ENCODE results near the gene C22orf31.

C22orf31 gene

DNA sequence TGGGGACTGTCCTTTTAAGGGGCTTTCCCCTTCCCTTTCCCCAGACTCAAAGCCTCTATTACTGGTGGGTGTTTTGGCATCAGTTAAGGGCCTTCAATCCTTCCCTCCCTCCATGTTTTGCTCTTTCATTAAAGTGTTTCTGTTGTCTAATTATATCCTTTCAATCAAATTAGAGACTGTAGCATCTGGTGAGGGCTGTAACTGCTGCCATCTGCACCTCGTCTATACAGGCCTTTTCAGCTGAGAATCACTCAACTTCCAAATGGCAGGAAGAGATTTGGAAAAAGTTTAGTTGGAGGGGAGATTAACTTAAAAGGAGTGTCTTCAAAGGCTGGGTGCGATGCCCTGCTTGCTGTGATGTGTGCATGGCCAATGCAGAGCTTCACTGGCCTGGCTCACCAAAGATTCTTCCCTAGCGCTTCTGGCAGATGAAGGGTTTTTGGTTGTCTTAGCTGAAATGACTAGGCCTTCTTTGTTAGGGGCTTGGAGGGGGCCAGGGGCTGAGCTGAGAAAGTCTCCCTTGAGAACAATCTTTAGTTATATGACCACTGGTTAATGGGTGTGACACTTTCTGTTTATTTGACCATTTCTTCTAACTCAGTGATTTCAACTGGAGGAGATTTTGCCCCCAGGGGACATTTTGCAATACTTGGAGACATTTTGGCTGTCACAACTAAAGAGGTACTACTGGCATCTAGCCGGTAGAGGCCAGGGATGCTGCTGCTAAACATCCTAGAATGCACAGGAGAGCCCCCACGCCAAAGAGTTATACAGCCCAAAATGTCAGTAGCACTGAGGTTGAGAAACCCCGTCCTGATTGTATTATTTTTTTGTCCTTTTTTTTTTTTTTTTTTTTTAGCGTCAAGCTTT lies 18.7 kb upstream of the C22orf31 start:
- no peak for DNase-seq

DNA sequence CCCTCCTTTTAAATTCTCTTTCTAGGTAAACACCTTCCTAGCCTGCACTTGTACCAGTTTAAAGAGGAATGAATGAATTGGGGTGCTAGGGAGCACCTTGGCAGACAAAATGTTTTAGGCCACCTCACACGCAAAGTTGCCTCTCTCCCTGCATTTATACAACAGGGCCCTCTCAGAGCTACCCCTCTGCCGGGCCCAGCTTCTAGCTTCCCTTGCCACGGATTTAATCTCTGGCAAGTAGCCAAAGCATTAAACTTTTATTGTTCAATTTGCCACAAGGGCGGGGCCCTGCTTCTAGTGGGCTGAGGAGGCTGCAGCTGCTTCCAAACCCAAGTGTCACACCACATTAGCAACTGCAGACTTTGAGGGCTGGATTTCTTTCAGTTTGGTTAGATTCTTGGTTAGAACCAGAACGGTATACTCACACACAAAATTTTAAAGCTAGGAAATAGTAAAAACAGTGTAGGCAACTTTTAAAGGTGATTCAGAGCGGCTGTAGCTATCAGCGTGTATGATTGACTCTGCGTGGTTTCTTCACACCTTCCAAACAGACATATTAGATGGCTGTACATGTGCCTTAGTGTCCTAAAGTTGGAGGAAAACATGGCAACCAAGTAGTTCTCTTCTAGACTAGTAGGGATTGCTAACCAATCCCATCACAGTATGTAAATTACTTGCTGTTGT lies 17.7 kb upstream of the C22orf31 start:
- no peak for DNase-seq

DNA sequence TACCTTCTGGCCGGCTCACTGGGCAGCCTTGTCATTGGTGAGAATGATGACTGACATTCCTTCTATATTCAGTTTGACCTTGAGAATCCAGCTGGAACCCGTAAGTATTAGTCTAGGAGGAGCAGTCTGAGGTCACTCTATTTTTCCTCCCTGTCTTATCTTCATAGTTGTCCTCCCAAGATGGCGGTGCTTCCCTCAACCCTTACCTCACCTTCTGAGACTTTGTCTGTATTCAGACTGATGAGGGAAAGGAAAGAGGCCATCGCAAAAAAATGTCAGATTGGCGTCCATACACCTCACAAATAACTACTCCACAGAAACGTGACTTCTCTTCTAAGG lies 17.2 kb upstream of the C22orf31 start:
- DNase-seq = no peak

DNA sequence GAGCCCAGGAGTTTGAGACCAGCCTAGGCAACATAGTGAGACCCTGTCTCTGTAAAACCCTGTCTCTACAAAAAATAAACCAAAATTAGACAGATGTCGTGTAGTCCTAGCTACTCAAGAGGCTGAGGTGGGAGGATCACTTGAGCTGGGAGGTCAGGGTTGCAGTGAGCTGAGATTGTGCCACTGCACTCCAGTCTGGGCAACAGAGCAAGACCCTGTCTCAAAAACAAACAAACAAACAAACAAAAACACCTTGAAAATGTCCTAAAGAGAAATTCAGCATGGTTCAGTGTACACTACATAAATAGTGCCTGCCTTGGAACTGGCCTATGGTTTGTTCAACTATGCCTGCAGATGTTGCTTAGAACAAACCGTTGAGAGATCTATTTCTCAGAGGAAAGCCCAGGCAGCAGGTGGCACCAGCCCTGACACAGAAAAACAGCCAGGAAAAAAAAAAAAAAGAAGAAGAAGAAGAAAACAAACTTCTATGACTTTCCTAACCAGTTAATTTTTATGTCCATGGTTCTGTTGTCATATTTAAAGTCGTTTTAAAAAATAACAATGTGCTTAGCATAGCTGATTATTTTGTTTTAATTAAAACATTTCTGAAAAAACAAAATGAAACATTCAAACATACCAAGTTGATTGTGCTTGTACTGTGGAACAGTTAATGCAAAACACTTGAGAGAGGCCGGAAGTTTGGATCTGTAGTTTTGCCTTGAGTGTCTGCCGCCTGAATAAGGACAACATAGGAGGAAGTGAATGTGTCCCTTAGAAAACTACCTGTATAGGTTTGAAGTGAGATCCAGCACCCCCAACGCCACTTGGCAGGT lies 16.6 kb upstream of the C22orf31 start:
- DNase-seq = no peak

DNA sequence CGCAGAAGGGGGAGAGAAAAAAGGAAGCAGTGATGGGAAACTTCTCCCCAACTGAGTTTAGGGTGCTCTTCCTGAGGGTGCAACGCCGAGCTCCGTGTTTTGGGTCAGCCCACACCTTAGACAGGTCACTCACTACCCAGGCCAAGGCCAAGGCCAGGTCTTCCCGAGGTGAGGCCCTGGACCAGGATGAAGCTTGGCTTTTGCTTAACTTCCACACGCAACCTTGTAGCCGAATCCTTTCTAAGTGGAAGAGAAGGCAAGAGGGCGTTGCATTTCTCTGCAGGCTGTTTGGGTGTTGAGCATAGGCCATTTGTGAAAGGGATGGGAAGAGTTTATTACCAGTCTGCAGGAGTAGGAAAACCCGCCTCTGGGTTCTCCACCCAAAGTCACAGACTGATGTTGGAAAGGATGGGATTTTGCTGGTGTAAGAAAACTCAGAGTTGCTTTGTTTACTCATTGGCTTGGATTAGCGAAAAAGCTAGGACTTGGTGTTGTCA lies 12.7 kb upstream of the C22orf31 start:
- no peak for DNase-seq

DNA sequence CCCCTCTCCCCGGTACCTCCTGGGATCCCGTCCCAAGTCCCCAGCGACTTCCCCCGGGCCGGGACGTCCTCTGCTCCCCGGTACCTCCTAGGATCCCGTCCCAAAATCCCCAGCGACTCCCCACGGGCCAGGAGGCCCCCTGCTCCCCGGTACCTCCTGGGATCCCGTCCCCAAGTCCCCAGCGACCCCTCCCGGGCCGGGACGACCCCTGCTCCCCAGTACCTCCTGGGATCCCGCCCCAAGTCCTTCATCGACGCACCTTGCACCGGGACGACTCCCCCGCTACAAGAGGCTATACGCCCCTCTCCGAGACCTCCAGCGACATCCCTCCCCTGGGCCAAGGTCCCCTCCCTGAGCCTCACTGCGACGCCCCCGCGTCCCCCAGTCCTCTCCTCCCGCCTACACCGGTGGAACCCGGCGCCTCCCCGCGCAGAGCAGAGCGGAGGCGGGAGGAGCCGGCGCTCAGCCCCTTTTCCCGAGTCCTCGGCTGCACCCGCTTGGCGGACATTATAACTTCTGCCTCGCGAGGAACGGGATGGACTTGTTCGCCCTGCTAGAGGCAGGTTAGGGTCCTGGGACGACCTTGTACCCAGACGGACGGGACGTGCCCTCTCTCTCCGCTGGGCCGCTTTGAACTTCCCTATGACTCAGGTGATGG lies 12.1 kb upstream of the C22orf31 start:
- DNase-seq = peak; percentile 32

DNA sequence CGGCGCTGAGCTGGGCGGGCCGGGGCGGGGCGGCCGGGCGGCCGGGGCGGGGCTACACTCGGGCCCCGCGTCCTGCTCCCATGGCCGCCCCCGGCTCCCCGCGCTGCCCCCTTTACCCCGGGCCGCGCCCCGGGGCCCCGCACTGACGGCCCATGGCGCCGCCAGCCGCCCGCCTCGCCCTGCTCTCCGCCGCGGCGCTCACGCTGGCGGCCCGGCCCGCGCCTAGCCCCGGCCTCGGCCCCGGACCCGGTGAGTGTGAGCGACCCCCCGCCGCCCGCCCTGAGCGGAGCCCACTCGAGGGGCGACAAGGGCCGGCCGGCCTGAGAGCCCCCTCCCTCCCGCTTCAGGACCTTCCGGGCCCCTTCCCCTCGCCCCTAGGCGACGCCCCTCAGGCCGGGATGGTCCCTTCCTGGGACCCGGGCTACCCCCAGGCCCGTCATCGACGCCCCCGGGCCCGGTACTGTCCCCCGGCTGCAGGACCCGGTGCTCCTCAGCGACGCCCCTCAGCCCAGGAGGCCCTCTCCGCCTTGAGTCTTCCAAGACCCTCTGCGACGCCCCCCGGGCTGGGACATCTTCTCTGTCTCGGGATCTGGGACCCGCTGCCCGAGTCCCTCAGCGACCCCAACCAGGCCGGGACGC lies 11.5 kb upstream of the C22orf31 start, which contains the start of gene KREMEN1:
Gene KREMEN1, plus strand, starts transcription at position 57 of the 639 bp plus-strand sequence. Its CDS starts 96 bp downstream, at position 153.
- no peak for DNase-seq

DNA sequence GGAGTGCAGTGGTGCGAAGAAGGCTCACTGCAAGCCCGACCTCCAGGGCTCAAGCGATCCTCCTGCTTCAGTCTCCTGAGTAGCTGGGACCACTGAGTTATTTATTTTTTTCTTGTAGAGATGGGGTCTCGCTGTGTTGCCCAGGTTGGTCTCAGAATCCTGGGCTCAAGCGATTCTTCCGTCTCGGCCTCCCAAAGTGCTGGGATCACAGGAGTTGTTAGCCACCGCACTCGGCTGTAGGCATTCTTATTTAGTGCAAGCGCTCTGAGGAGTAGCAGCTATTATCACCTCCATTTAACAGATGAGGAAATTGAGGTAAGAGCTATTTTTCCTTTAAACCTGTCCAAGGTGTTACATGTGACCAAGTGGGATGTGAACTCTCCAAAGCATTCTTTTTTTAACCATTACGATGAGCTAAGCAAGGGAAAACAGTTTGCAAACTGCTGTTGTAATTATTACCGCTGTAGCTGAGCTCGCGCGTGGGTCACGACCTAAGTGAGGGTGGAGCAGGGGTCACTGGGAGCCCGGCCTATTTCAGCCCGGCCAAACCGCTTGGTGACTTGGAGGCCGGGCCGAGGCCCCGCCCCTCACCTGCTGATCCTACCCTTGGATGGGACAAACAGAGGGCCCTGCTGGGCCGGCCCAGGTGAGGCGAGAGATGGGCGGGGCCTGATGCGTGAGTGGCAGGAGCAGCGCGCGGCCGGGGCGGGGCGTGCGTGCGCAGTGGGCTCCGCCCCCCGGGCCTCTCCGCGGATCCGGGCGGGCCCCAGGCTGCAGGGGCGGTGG lies 10.8 kb upstream of the C22orf31 start:
- DNase-seq = peak; percentile 88

DNA sequence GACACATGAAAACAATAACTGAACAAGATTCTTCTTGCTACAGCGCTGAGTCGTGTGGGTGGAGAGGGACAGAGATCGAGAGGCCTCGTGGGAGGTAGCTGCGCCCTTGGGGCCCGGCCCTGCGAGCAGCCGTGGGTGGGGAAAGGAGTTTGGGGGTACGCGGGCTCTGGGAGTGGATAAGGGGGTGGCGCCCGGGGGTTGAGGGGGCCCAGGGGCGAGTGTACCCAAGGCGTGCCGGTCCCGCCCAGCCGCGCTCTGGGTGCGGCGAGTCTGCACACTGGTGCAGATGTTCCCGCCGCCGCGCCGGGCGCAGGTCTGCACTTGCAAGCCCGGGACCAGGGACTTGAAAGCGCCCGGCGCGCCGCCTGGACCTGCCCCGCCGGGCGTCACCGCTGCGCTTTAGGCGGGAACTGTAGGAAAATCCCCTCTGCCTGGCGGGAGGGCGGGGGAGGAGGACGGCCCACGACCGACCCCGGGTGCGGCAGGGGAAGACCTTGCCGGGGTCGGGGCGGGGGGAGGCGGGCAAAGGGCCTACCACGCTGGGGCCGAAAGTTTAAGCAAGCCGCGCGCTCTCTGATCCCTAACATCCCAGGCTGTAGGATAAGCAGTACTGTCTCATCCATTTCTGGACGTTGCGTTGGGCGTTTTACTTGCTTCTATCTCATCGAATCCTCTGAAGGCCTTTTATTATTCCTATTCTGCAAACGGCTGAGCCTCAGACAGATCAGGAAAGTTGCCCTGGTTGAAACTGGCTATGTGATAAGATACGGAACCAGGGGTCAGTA lies 9.8 kb upstream of the C22orf31 start:
- peak; percentile 57 for DNase-seq

DNA sequence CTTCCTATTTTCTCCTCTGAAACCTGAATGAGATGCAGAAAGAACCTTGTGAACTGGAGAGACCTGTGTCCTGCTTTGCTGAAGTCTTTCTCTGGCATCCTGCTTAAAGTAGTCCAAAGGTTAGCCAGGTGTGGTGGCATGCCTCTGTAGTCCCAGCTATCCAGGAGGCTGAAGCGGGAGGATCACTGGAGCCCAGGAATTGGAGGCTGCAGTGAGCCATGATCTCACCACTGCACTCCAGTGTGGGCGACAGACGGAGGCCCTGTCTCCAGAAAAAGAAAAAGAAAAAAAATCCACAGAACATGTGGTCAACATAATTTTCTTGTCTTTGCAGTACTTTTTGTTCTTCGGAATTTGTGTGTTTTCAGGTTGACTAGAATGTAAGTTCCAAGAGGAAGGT lies 8.9 kb upstream of the C22orf31 start:
- no peak for DNase-seq

DNA sequence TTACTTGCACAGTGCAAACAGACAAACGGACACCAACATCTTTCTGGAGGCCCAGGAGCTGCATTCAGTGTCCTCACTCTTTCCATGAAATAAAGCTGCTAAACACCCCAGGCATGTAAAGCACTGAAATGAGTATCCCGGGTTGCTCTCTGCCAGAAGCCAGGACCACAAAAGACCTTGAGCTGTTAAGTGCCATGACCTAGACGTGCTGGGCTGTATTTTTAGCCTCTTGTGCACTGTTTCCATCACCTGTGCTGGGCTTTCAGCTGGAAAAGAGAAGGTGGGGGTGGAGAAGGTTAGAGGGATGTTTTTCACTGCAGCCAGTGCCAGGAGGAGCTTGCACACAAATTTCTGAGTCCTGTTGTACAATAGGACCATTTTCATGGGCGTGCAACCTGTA lies 7.8 kb upstream of the C22orf31 start:
- no peak for DNase-seq

DNA sequence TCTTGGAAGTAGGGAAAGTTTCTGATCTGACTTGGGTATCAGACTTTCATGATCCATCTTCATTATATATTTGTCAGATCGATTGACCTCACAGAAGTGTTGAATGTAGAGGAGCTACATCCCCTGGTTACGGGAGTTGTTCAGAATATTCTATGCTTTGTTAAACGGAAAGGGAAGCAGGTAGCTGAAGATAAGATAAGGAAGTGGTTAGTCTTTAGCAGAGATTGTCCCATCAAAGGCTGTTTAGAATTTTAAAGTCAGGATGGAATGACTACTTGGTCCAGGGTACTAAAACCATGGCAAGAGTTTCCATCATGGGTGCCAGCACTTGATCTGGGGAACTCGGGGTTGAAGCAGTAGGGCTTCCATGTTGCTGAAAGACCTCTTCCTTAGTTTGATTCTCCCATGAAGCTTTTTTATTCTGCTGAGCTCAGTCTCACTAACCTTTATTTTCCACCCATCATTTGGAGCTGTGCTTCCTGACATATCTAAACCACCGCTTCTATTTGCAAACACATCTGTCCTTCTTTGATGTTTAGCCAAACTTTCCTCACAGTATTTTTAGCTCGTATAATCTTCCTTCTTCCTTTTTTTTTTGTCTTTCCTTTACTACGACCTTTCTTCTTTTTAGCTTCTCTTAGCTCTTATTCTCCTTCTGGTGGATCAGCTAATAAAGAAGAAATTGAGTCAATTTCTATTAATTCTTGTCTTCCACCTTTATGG lies 4.0 kb upstream of the C22orf31 start:
- no peak for DNase-seq

DNA sequence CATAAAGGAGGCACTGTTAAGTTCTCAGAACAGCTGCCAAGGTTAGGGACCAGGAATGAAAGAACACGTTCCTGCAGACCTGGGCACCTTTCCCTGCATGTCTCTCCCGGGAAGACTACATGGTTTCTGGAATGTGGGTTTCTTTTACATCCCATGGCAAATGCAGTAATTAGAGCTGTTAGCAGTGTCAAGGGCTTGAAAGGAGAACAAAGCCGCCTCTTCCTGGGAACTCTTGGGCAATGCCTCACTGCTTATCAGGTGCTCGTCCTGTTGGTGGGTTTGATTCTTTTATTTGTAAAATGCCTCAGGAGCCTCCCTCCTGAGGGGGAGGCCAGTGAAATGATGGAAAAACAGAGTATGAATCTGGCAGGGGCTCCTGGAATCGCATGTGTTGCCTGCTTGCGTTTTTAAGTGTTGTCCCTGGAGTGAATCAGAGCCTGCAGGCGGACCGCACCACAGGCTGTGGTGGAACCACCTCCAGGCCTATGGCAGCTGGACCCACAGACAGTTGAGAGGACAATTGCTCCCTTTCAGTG lies 723 bp upstream of the C22orf31 start:
- DNase-seq = no peak

DNA sequence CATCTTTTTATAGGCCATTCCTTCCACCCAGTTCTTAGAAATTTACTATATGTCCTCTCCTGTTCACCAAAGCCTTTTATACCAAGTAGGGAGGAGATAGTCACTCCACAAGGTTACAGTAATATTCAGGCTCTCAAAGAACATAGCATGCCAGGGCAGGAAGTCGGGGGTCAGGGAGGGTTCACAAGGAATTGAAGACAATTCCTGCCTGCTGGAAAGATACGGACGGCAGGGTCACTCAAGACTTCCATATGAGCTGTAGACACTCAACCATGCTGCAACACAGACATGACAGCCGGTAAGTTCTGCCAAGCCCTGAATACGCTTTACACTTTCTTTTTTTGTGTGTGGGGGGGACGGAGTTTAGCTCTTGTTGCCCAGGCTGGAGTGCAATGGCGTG lies 700 bp downstream of the C22orf31 start:
- DNase-seq = no peak

DNA sequence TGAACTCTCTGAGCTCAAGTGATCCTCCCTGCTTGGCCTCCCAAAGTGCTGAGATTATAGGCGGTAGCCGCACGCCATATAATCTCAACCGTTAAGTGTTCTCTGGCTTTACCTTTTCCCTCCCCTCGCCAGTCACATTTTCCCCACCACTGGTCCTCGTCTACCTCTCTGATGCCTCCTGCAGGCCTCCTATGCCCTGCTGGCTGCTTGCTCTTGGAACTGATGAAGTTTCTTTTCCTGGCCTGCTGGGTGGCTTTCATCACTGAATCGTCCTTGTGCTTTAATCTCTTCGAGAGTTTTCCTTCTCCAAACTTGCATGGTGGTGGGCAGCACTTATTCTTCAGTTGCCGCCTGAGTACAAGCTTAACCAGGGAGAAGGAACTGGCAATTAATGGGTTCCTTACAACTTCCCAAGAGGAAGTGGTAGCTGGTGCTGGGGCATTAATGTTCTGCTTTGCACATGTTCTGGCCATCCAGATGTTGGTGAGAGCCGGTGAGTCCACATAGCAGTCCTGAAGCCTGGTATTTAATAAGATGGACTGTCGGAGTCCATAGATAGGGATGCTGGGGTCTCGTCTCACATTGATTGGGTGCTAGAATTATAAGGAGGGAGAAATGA lies 1.3 kb downstream of the C22orf31 start:
- DNase-seq = no peak

DNA sequence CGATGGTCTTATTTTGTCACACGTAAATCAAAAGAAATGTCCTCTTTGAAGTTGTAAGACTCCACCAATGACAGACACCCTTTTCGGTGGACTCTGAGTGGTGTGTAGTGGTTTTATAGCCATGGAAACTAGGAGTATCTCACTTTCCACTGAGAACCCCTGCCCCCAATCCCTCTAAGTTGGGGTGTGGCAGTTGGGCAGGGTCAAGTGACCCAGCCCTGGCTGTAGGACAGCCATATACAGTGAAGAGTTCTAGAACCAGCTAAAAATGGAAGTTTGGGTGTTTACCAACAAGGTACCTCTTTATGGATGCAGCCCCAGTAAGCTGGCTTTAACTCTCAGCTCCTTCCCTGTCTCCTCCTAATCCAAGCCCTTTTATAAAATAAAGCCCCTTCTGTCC lies 5.2 kb downstream of the C22orf31 start:
- DNase-seq = no peak

DNA sequence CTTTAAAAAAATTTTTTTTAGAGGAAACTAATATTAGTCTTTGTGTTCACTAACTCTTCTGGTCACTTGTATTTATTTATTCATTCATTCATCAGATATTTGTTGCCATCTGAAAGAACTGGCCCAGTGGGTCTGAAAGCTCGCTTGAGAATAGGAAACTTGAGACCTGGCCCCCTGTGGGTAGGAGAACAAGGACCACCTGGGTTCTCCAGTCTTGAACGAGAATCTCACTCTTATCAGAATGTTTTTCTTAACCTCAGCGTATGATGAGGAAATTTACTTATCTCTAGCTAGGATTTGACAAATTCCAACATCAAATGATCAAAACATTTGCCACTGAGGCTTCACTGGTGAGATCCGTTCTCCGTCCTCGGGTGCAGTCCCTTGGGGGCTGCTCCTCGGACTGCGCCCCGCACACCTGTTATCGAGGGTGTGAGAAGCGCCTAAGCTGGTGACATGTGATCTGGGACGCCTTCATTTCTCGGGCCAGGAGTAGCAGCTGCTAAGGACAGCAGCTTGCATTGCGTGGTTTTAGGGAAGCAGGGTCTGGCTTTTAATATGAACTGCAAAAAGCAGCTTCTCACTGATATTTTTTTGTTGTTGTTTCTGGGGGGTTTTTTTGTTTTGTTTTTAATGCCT lies 6.3 kb downstream of the C22orf31 start:
- no peak for DNase-seq

DNA sequence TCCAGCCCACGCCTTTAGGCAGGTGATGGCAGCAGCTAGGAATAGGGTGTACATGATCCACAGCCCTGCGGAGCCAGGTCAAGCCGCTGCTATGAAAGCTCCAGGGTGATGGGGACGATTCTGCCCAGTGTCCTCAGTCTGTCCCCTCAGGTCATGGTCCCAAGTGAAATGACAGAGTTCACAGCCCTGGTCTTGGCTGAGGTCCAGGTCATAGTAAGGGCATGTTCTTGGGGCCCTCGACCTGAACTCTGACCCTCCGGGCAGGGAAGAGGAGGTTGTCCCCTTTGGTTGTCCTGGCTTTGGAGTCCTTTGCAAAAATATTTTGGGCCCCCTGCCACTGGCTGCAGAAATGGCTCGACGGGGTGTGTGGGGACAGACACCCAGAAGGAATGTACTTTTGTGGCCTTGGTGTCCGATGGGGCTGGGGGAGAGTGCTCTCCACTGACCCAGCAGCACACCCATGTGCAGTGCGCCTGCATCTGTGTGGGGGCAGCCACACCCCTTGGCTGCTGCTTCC lies 7.3 kb downstream of the C22orf31 start:
- no peak for DNase-seq

All from stimulated activated CD8-positive, alpha-beta memory T cell treated with anti-CD3 and anti-CD28 coated beads, Interleukin-4, amount 100 ng/mL, for 48 hours (primary cell).